Neural cell (in vitro differentiated cells): ENCODE measurements around the gene ACSM5.
"Not testable (repeated sequence)": the region's sequence is repeated elsewhere in the genome, so short reads cannot be mapped to it uniquely, and the experiment has no call there.

ENCODE experiments used
- CTCF ChIP-seq: fragments of 450-650 bp; IDR thresholded peaks from 2 replicates; pipeline ENCODE4 v1.5.1; 2014; ENCODE audit warnings: antibody characterized with exemption, mild to moderate bottlenecking, moderate library complexity; ENCODE audit not compliant: poor library complexity, severe bottlenecking
- EP300 ChIP-seq: fragments of 450-650 bp; conservative IDR thresholded peaks from 2 replicates; pipeline ENCODE4 v1.6.1; 2014; ENCODE audit warnings: antibody characterized with exemption, mild to moderate bottlenecking, moderate library complexity; ENCODE audit not compliant: poor library complexity, severe bottlenecking
- EZH2 ChIP-seq: fragments of 200-600, 300-800 bp; shearing (Covaris generic), sonication (generic); IDR thresholded peaks from 2 replicates; pipeline ENCODE4 v1.6.1; 2014; ENCODE audit warnings: antibody characterized with exemption, low read length, borderline replicate concordance, mild to moderate bottlenecking; ENCODE audit not compliant: insufficient read depth, poor library complexity, severe bottlenecking
- RAD21 ChIP-seq: fragments of 450-650 bp; conservative IDR thresholded peaks from 2 replicates; pipeline ENCODE4 v1.6.1; 2014; ENCODE audit warnings: antibody characterized with exemption, mild to moderate bottlenecking, moderate library complexity
- TF ChIP-seq, protein P1 (sequence below): IDR thresholded peaks from 2 replicates; pipeline ENCODE4 v1.6.1; 2012; ENCODE audit warnings: borderline replicate concordance

- not testable (repeated sequence) for TF ChIP-seq RAD21, CTCF, EZH2, EP300
- TF ChIP-seq, protein P1, sequence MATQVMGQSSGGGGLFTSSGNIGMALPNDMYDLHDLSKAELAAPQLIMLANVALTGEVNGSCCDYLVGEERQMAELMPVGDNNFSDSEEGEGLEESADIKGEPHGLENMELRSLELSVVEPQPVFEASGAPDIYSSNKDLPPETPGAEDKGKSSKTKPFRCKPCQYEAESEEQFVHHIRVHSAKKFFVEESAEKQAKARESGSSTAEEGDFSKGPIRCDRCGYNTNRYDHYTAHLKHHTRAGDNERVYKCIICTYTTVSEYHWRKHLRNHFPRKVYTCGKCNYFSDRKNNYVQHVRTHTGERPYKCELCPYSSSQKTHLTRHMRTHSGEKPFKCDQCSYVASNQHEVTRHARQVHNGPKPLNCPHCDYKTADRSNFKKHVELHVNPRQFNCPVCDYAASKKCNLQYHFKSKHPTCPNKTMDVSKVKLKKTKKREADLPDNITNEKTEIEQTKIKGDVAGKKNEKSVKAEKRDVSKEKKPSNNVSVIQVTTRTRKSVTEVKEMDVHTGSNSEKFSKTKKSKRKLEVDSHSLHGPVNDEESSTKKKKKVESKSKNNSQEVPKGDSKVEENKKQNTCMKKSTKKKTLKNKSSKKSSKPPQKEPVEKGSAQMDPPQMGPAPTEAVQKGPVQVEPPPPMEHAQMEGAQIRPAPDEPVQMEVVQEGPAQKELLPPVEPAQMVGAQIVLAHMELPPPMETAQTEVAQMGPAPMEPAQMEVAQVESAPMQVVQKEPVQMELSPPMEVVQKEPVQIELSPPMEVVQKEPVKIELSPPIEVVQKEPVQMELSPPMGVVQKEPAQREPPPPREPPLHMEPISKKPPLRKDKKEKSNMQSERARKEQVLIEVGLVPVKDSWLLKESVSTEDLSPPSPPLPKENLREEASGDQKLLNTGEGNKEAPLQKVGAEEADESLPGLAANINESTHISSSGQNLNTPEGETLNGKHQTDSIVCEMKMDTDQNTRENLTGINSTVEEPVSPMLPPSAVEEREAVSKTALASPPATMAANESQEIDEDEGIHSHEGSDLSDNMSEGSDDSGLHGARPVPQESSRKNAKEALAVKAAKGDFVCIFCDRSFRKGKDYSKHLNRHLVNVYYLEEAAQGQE = not testable (repeated sequence)
These were observed 60.6 kb downstream of the ACSM5 start for GRCh38 chr16:20469930-20470329.
